Umbilical cord (tissue), 2 donors: ENCODE measurements around the gene DNAH17. TPM values are rescaled to one million over a fixed set of nuclear protein-coding genes. Genes with fewer than 3 reads are reported as not detected.

Source experiments
- DNase-seq: peaks from one replicate; pipeline ENCODE4 v3.0.0-alpha.2; 2015; ENCODE audit warnings: low spot score
- total RNA-seq: library from RNA; depleted of rRNA; stranded (reverse); fragments of >200 nt; gene quantifications from one replicate; pipeline ENCODE4 v1.2.3, GENCODE V29; 2014; ENCODE audit warnings: low replicate concordance; ENCODE audit not compliant: insufficient read depth

DNAH17 gene
- total RNA-seq, 1 donor from 2014 or later, result not detected

- peak; percentile 34 for DNase-seq
These were observed 161.1 kb downstream of the DNAH17 start for GRCh38 chr17:78415821-78416711.

- no peak for DNase-seq
These were observed 162.7 kb downstream of the DNAH17 start for GRCh38 chr17:78414178-78415162.

- DNase-seq, result no peak
These were observed 164.8 kb downstream of the DNAH17 start for GRCh38 chr17:78412403-78412802.

DNA sequence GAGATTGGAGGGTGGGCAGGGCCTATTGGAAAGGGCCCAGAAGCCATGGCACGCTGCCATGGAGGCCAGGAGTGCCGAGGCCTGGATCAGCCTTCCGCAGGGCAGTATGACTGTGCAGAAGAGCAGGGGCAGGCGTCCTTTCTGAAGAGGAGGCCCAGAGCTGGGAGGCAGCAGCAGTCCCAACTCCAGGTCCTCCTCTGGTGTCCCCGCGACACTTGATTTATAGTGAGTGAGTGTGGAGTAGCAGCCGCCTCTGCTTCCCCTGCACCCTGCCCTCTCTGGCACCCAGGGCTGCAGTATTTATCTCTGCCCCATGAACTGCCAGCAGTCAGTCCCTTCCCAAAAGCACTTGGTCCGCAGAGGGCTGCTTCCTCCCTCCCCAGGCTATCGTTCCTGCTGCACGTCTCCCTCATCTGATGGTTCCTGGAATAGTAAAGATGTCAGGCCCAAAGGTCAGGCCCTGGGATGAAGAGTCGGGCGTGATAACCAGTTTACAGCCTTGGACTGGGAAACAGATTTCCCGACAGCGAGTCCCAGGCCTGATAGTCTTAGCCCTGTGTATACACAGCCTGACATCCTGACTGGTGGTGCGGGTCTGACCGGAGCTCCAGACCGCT lies 165.8 kb downstream of the DNAH17 start:
- peak; percentile 67 for DNase-seq

GRCh38 chr17:78409191-78409928 lies 167.8 kb downstream of the DNAH17 start:
- no peak for DNase-seq

GRCh38 chr17:78408476-78409050 lies 168.6 kb downstream of the DNAH17 start:
- no peak for DNase-seq

DNA sequence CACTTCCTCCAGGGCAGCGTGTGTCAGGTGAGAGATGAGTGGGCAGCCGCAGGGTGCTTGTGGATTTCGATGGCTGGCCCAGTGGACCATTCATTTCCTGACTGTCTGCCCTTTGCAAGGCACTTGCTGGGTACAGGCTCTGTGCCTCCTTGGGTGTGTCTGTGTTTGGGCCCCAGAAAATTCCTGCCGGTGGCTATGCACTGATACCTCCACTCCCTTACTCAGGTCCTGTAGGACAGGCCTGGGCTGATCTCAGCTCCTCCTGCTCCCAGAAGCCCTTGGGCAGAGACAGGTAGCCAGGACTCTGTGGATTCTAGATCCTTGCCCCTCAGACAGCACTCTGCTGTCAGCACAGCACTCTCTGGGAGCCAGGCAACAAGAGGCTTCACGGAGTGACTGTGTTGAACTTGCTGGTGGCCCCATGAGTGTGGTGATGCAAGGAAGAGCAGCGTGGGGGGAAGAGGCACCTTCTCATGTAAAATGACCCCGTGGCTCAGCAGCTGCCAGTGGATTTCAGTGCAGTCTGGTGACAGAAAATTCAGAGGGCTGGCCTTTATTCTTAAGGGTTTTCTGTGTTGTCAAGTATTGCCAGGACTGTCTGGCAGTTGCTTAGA lies 169.7 kb downstream of the DNAH17 start:
- DNase-seq, result no peak

- DNase-seq, result no peak
These were observed 170.3 kb downstream of the DNAH17 start for GRCh38 chr17:78406920-78407319.

DNA sequence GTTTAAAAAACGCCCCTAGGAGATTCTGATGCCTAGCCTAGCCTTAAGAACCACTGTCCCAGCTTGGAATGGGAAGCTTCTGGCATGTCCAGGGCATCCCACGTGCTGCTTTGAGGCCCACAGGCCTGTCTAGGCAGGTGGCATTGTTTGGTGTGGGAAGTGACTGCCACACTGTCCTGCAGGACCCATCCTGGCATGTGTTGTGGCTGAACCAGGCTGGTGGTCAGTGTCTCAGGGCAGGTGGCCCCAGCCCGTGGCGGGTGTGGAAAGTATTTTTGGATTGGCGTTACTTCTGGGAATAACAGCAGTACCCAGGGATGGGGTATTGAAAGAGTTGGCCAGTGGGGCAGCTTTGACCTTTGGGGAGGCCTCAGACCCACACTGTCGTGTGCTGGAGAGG lies 170.8 kb downstream of the DNAH17 start:
- DNase-seq, result no peak

DNA sequence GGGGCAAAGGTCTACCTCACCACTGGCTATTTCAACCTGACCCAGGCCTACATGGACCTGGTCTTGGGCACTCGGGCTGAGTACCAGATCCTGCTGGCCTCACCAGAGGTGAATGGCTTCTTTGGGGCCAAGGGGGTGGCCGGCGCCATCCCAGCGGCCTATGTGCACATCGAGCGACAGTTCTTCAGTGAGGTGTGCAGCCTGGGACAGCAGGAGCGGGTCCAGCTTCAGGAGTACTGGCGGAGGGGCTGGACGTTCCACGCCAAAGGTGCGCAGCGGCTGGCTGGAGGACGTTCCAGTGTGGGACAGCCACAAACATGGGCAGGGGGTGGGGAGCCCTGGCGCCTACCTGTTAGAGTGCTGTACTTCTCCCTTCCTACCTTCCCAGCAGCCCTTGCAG lies 173.4 kb downstream of the DNAH17 start:
- no peak for DNase-seq

DNA sequence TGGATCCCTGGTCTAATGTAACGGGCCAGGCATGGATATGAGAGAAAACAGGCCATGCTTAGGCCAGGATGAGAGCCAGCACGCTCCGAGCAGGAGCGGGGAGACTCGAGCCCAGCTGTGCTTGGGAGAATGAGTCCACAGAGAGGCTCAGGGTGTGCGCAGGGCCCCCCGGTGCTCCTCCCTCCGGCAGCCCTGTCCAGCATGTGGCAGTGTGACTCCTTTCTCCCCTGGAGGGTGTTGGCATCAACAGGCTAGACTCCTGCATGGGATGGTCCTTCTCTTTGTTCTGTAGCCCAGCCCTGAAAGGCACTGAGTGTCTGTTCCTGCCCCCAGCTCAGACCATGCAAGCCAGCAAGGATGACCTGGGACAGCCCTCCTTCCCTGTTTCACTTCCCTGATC lies 175.3 kb downstream of the DNAH17 start:
- no peak for DNase-seq

DNA sequence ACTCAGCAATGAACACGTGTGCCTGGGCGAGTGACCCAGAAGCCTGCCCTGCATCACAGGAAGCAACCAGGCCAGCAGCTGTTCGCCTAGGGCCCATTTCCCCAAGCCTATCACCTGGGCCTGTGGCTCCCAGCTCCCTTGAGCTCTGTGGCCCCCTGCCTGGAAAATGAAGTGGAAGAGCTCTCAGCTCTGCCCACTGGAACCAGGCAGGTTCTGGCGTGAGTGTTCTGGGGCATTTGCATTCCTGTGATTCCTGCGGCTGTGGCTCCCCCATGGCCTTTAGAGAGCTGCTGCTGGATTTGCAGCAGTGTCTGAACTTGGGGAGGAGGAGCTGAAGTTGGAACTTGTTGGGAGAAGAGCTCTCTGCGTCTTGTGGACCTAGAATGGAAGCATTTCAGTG lies 175.9 kb downstream of the DNAH17 start:
- DNase-seq, result peak; percentile 50

DNA sequence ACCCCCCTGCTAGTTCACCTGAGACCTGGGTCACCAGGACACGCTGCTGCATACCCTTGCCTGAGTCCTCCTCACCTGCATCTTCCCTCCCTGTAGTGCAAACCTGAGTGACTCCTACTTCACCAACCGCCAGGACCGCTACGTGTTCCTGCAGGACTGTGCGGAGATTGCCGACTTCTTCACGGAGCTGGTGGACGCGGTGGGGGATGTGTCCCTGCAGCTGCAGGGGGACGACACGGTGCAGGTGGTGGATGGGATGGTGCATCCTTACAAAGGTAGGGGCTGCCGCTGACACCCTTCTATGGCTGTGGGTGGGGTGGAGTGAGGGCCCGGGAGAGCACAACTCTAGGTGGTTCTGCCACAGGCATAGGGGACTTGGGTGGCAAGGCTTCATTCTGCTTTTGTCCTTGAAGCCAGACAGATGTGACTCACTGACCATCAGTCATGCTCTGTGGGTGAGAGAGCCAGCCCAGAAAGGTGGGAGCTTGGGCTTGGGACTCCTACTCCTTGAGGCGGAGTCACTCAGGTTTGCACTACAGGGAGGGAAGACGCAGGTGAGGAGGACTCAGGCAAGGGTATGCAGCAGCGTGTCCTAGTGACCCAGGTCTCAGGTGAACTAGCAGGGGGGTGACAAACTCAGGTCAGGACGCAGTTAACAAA lies 176.5 kb downstream of the DNAH17 start:
- DNase-seq, result no peak

- DNase-seq, result no peak
These were observed 177.5 kb downstream of the DNAH17 start for GRCh38 chr17:78399693-78400144.

DNA sequence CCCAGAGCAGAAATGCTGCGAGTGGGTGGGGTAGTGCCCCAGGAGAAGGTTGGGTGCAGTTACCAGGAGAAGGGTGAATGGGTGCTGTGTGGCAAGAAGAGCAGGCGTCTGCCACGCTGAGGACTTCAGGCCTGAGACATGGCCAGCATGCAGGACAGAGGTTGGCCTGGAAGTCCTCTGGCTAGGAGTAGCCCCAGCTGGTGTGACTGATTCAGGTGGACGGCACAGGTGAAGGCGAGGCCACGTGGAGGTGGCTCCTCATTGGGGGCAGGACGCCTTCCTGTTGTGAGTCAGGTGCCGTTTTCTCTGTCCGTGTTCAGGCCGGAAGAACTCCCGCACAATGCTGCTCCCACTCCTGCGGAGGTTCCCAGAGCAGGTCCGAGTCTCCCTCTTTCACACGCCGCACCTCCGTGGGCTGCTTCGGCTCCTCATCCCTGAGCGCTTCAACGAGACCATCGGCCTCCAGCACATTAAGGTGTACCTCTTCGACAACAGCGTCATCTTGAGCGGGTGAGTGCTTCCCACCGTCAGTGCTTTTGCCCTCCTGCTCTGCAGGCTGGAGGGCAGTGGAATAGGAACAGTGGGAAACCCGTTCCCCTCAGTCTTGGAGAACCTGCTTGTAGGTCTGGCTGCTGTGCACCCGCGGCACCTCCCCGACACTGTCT lies 178.0 kb downstream of the DNAH17 start:
- DNase-seq, result no peak

- DNase-seq, result no peak
These were observed 178.8 kb downstream of the DNAH17 start for GRCh38 chr17:78398390-78398789.

- DNase-seq, result peak; percentile 61
These were observed 179.5 kb downstream of the DNAH17 start for GRCh38 chr17:78397681-78398101.

DNA sequence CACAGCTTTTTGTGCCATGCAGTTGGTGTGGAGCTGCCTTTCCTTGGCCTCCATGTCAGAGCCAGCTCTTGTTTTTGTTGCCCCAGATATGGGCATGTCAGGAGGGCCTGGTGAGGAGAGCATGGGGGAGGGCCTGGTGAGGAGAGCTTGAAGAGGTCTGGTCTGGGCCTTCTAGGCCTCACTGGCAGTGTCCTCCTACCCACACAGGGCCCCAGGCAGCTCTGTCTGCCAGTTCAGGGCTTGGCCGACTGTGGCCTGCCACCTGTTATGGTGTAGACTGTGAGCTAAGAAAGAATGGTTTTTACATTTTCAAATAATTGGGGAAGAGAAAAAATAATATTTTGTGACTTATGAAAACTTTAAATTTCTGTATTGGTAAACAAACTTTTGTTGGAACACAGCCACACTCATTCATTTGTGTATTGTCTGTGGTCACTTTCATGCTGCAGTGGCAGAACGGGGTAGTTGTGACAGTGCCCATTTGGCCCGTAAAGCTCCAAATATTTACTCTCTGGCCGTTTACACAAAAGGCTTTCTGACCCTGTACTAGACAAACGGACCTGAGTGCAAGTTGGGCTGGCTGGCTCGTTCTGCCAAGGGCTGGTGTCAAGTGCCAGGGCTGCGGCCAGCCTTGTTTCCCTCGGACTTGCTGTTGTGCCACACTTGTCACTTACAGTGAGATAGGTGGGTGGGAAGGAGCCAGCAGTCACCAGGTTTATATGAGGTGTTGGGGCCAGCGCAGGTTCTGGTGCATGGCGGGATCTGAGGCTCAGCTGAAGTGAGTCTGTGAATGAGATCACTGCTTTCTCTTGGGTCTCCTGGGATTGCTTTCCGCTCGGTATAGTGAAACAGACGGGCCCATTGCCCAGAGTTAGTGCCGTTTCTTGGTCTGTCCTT lies 180.5 kb downstream of the DNAH17 start:
- no peak for DNase-seq
